HG03066 (cell line): ENCODE results near the gene PCNX2.

ENCODE experiments used
- ATAC-seq: cut with Tn5 transposase; IDR thresholded peaks from one replicate; pipeline ENCODE4 v1.9.1; 2021; ENCODE audit warnings: low read depth; ENCODE audit not compliant: unreplicated experiment

The PCNX2 gene

GRCh38 chr1:233320023-233320422 is 24.5 kb upstream of the PCNX2 start:
- ATAC-seq: no peak

- no peak for ATAC-seq
Measured at GRCh38 chr1:233319272-233319671, 23.7 kb upstream of the PCNX2 start.

- ATAC-seq: no peak
Measured at GRCh38 chr1:233316473-233316872, 20.9 kb upstream of the PCNX2 start.

GRCh38 chr1:233315718-233316301 is 20.3 kb upstream of the PCNX2 start:
- ATAC-seq: no peak

GRCh38 chr1:233313434-233314155 is 18.1 kb upstream of the PCNX2 start:
- no peak for ATAC-seq

- no peak for ATAC-seq
Measured at GRCh38 chr1:233304489-233305102, 9.1 kb upstream of the PCNX2 start.

GRCh38 chr1:233300326-233300725 is 4.8 kb upstream of the PCNX2 start:
- no peak for ATAC-seq

- no peak for ATAC-seq
Measured at GRCh38 chr1:233299450-233299849, 3.9 kb upstream of the PCNX2 start.

- ATAC-seq: no peak
Measured at GRCh38 chr1:233295975-233296322, 424 bp upstream of the PCNX2 start.

GRCh38 chr1:233294913-233295236 is 650 bp downstream of the PCNX2 start:
- peak; percentile 25 for ATAC-seq

- no peak for ATAC-seq
Measured at GRCh38 chr1:233293556-233294446, 1.7 kb downstream of the PCNX2 start.

- ATAC-seq: no peak
Measured at GRCh38 chr1:233290396-233291034, 5.0 kb downstream of the PCNX2 start.

- ATAC-seq: no peak
Measured at GRCh38 chr1:233289676-233290075, 5.8 kb downstream of the PCNX2 start.

- no peak for ATAC-seq
Measured at GRCh38 chr1:233282582-233282886, 13.0 kb downstream of the PCNX2 start.

- ATAC-seq: peak; percentile 90
Measured at GRCh38 chr1:233281711-233282581, 13.6 kb downstream of the PCNX2 start.

GRCh38 chr1:233279971-233280370 is 15.6 kb downstream of the PCNX2 start:
- ATAC-seq: no peak

- no peak for ATAC-seq
Measured at GRCh38 chr1:233278631-233279030, 16.9 kb downstream of the PCNX2 start.

GRCh38 chr1:233277637-233278606 is 17.6 kb downstream of the PCNX2 start:
- ATAC-seq: no peak

- no peak for ATAC-seq
Measured at GRCh38 chr1:233269656-233270055, 25.9 kb downstream of the PCNX2 start.
